HUES64 (cell line): ENCODE results near the gene BSN.

Experiments used
- H3K27ac ChIP-seq: 2 replicates; pipeline ENCODE4 v1.7.0; 2013; ENCODE audit warnings: low read depth, low read length, inconsistent platforms
- H3K27me3 ChIP-seq: 2 replicates; pipeline ENCODE4 v1.6.1; 2013; ENCODE audit warnings: mild to moderate bottlenecking, low read length; ENCODE audit not compliant: insufficient read depth
- H3K36me3 ChIP-seq: 2 replicates; pipeline ENCODE4 v1.6.1; 2013; ENCODE audit warnings: mild to moderate bottlenecking, low read length; ENCODE audit not compliant: insufficient read depth
- H3K4me1 ChIP-seq: 2 replicates; pipeline ENCODE4 v1.6.1; 2013; ENCODE audit warnings: mild to moderate bottlenecking, low read length, moderate library complexity; ENCODE audit not compliant: insufficient read depth
- H3K4me3 ChIP-seq: 2 replicates; pipeline ENCODE4 v1.5.1; 2013; ENCODE audit warnings: mild to moderate bottlenecking, low read length, moderate library complexity
- H3K9ac ChIP-seq: 2 replicates; pipeline ENCODE4 v1.6.1; 2013; ENCODE audit warnings: mild to moderate bottlenecking, low read depth, low read length
- H3K9me3 ChIP-seq: 2 replicates; pipeline ENCODE4 v1.6.1; 2013; ENCODE audit warnings: low read depth, low read length; ENCODE audit not compliant: insufficient read depth
- WGBS: fragments of 150-250, 120-280 bp; methylation state at CpG from one replicate; pipeline ENCODE4 v1.1.7; 2013; ENCODE audit warnings: missing lambda C conversion rate; 5-methylcytosine and 5-hydroxymethylcytosine counted together

BSN gene

DNA sequence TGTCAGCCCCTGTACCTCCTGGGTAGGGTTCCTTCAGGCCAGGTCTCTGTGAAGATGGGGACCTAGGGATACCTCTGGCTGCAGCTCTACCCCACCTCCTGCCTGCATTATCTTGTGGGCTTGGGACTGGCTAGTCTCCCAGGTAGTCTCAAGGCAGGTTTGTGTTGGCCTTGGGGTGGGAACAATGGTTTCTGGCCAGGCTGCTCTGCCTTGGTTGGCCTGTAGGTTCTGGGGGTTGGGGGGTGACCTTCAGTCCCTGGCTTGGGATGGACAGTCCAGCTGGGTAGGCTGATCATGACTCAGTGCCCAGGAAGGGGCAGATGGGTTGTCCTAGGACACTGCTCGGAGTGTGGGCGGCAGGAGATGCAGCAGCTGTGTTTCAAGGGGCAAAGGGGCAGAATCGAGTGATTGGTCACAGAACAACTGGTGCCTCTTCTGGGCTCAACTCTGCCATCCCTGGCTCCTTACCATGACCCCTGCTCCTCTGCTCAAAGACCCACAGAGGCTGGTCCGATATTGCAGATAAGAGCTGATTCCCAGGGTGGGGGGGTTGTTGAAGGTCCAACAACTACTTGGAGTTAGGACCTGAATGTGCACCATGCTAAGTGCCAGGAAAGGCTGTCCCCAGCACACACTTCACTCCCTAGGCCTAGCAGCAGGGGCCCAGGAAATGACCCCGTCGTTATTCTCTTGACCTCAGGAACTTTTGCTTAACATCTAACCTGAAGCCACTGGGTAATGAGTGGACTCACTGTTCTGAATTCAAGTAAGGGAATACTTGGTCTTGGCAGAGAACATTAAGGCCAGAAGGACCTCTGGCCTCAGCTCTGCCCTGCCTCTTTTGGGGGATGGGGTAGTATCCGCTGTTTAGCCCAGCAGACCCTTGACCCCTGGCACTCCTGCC, 18.1 kb upstream of the BSN start:
- peaks cover 29% of the 10 kb centered on the region for H3K36me3 ChIP-seq
- WGBS, result 85% methylated on average over 7 of the region's 7 CpGs
- H3K4me1 ChIP-seq, result peaks cover 10% of the 10 kb centered on the region; the same call in 1 of the 2 replicates
- H3K9me3 ChIP-seq, result no peaks in the 10 kb centered on the region
- no peak overlapping the region for H3K9ac ChIP-seq
- H3K27me3 ChIP-seq, result no peaks in the 10 kb centered on the region
- no peak overlapping the region for H3K27ac ChIP-seq
- H3K4me3 ChIP-seq, result no peak overlapping the region

GRCh38 chr3:49536875-49537533, 17.3 kb upstream of the BSN start:
- Histone ChIP-seq H3K9ac (no peak overlapping the region), H3K27ac (no peak overlapping the region), H3K27me3 (no peaks in the 10 kb centered on the region), H3K9me3 (no peaks in the 10 kb centered on the region), H3K4me1 (peaks cover 10% of the 10 kb centered on the region; the same call in 1 of the 2 replicates), H3K36me3 (peaks cover 21% of the 10 kb centered on the region), H3K4me3 (no peak overlapping the region)
- 93% methylated on average over 16 of the region's 16 CpGs for WGBS

- Histone ChIP-seq H3K36me3 (no peaks in the 10 kb centered on the region), H3K27ac (peak overlapping the region; percentile 36; the same call in 1 of the 2 replicates), H3K4me3 (peak overlapping the region; percentile 68), H3K4me1 (peaks cover 4% of the 10 kb centered on the region; the same call in 1 of the 2 replicates), H3K9me3 (no peaks in the 10 kb centered on the region), H3K27me3 (no peaks in the 10 kb centered on the region; the same call in 1 of the 2 replicates), H3K9ac (peak overlapping the region; percentile 60)
- WGBS, result under 1% methylated on average over 63 of the region's 63 CpGs
These were observed 14.4 kb upstream of the BSN start for GRCh38 chr3:49539659-49540560.

DNA sequence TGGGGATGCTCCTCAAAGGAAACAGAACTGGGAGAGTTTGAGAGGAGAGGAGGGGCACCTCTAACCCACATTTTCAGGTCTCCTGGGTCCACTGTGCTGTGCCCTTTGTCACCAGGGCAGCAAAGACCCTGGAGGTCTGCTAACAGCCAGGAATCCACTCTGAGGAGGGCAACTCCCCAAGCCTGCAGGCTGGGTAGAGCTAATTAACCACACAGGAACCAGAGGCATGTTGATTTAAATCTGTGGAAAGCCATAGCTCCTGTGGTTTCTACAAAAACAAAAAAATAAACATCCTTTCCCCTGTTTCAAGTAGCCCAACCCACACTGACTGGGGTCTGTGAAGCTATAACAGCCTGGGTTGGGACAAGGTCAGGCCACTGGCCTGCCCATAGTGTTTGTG, 2.2 kb upstream of the BSN start:
- Histone ChIP-seq H3K27me3 (peaks cover 22% of the 10 kb centered on the region), H3K36me3 (no peaks in the 10 kb centered on the region), H3K9ac (no peak overlapping the region), H3K9me3 (no peaks in the 10 kb centered on the region), H3K4me1 (peaks cover 11% of the 10 kb centered on the region; the same call in 1 of the 2 replicates), H3K4me3 (no peak overlapping the region), H3K27ac (no peak overlapping the region)

DNA sequence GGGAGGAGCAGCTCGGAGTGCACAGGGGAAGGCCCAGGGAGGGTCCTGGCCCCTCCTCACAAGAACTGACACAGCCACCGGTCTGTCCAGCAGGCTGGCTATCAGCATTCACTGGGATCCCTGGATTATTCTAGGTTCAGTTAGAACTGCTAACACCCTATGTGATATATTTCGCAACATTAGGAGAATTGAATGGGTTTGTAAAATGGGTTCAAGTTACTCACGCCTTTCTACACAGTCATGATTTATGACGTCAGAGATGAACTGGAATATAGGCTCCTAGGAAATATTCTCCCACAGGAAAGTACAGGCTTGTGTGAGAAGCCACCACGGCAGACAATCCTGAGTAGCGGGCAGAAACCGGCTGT, 969 bp upstream of the BSN start:
- Histone ChIP-seq H3K4me3 (peak overlapping the region; percentile 75), H3K9ac (no peak overlapping the region), H3K4me1 (peaks cover 7% of the 10 kb centered on the region; the same call in 1 of the 2 replicates), H3K36me3 (no peaks in the 10 kb centered on the region), H3K27me3 (peaks cover 22% of the 10 kb centered on the region), H3K9me3 (no peaks in the 10 kb centered on the region), H3K27ac (no peak overlapping the region)
- 53% methylated on average over 8 of the region's 8 CpGs for WGBS

GRCh38 chr3:49554633-49555265, 472 bp downstream of the BSN start:
- H3K27me3 ChIP-seq, result peaks cover 18% of the 10 kb centered on the region
- no peaks in the 10 kb centered on the region for H3K36me3 ChIP-seq
- H3K4me1 ChIP-seq, result peaks cover 7% of the 10 kb centered on the region; the same call in 1 of the 2 replicates
- H3K27ac ChIP-seq, result no peak overlapping the region
- no peak overlapping the region for H3K9ac ChIP-seq
- H3K4me3 ChIP-seq, result peak overlapping the region; percentile 75
- H3K9me3 ChIP-seq, result no peaks in the 10 kb centered on the region
- 2% methylated on average over 66 of the region's 66 CpGs for WGBS

- no peak overlapping the region for H3K27ac ChIP-seq
- H3K4me1 ChIP-seq, result peaks cover 7% of the 10 kb centered on the region; the same call in 1 of the 2 replicates
- 87% methylated on average over 3 of the region's 3 CpGs for WGBS
- no peak overlapping the region for H3K4me3 ChIP-seq
- H3K9me3 ChIP-seq, result no peaks in the 10 kb centered on the region
- no peaks in the 10 kb centered on the region for H3K36me3 ChIP-seq
- H3K27me3 ChIP-seq, result peaks cover 18% of the 10 kb centered on the region
- H3K9ac ChIP-seq, result no peak overlapping the region
These were observed 2.4 kb downstream of the BSN start for GRCh38 chr3:49556500-49557275.

- Histone ChIP-seq H3K27me3 (no peaks in the 10 kb centered on the region), H3K4me1 (no peaks in the 10 kb centered on the region), H3K36me3 (no peaks in the 10 kb centered on the region), H3K4me3 (no peak overlapping the region), H3K9ac (no peak overlapping the region), H3K9me3 (no peaks in the 10 kb centered on the region), H3K27ac (no peak overlapping the region)
- WGBS, result 72% methylated on average over 4 of the region's 4 CpGs
These were observed 8.8 kb downstream of the BSN start for GRCh38 chr3:49563040-49563578.

DNA sequence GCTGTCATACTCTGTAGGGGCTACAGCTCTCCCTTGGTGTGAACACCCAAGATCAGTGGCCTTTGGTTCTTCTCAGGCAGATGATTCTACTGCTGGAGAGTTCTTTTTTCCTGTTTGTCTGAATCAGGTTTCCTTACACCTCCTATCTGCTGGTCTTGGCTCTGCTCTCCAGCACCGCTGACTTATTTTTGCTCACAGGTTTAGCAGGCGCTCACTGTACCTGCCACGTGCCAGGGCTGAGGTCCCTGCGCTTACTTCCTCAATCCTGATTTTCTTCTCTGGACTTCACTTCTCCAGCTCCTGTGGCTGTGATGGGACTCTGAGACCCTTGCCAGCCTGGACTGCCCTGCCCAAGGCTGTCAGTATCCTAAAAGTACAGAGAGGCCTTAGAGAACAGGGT, 9.5 kb downstream of the BSN start:
- H3K27me3 ChIP-seq, result no peaks in the 10 kb centered on the region
- H3K36me3 ChIP-seq, result no peaks in the 10 kb centered on the region
- WGBS, result 95% methylated on average over 4 of the region's 4 CpGs
- no peaks in the 10 kb centered on the region for H3K9me3 ChIP-seq
- H3K4me1 ChIP-seq, result no peaks in the 10 kb centered on the region
- H3K9ac ChIP-seq, result no peak overlapping the region
- H3K4me3 ChIP-seq, result no peak overlapping the region
- H3K27ac ChIP-seq, result no peak overlapping the region

- no peak overlapping the region for H3K9ac ChIP-seq
- peaks cover 9% of the 10 kb centered on the region for H3K4me1 ChIP-seq
- H3K27ac ChIP-seq, result no peak overlapping the region
- H3K27me3 ChIP-seq, result no peaks in the 10 kb centered on the region
- no peak overlapping the region for H3K4me3 ChIP-seq
- H3K36me3 ChIP-seq, result no peaks in the 10 kb centered on the region
- 88% methylated on average over 2 of the region's 2 CpGs for WGBS
- H3K9me3 ChIP-seq, result no peaks in the 10 kb centered on the region
These were observed 12.0 kb downstream of the BSN start for GRCh38 chr3:49566312-49566711.
